ENCODE measurements around the gene LRMDA.

DNA sequence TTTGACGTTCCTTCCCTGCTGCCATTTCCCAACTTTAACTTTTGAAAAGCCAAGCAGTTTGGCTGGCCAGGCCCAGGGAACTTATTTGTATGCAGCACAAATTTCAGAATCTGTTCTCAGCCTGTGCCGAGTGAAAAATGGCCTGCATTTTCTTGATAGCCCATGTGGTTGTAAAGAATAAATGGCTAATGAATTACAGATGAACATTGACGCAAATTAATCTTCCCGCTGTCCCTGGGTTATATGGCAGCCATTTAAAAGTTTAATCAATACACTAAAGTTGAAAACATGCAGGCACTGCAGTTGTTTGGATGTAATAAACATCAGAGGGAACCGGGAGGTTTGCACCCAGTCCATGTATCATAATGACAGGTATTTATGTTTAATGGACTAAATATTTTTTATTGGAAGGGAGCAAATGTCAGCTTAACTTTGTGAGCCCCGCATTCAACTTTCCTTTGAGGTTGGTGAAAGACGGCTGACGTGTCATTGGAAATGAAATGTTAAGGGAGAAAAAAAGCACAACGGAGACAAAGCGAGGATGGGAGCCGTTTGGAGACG lies 1092.4 kb downstream of the LRMDA start:
- TF ChIP-seq EZH2phosphoT487 (IDR thresholded peaks at IDR 0.05; ENCODE audit: borderline replicate concordance, low read length), result no peak
- TF ChIP-seq, protein P1, sequence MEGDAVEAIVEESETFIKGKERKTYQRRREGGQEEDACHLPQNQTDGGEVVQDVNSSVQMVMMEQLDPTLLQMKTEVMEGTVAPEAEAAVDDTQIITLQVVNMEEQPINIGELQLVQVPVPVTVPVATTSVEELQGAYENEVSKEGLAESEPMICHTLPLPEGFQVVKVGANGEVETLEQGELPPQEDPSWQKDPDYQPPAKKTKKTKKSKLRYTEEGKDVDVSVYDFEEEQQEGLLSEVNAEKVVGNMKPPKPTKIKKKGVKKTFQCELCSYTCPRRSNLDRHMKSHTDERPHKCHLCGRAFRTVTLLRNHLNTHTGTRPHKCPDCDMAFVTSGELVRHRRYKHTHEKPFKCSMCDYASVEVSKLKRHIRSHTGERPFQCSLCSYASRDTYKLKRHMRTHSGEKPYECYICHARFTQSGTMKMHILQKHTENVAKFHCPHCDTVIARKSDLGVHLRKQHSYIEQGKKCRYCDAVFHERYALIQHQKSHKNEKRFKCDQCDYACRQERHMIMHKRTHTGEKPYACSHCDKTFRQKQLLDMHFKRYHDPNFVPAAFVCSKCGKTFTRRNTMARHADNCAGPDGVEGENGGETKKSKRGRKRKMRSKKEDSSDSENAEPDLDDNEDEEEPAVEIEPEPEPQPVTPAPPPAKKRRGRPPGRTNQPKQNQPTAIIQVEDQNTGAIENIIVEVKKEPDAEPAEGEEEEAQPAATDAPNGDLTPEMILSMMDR (conservative IDR thresholded peaks at IDR 0.05; ENCODE audit: low read depth, low read length), result no peak
- TF ChIP-seq EZH2 (IDR thresholded peaks at IDR 0.05; ENCODE audit: low read length, unreplicated experiment), result no peak
